Smooth muscle cell (in vitro differentiated cells): ENCODE measurements around the gene SETX. TPM values are rescaled to one million over a fixed set of nuclear protein-coding genes. Genes with fewer than 3 reads are reported as not detected.

Experiments
- DNase-seq: peaks from one replicate; lab custom pipeline; 2025; ENCODE audit not compliant: unreplicated experiment; lab: John Stamatoyannopoulos, UW
- H2AFZ ChIP-seq: fragments of 200-600 bp; sonication (generic); 2 replicates; pipeline ENCODE4 v1.6.0; 2016; ENCODE audit warnings: antibody characterized with exemption, low read depth, mild to moderate bottlenecking
- H3F3A ChIP-seq: fragments of 200-600 bp; sonication (generic); 2 replicates; pipeline ENCODE4 v1.6.0; 2017; ENCODE audit warnings: antibody characterized with exemption, low read depth
- H3K27ac ChIP-seq: fragments of 200-600 bp; sonication (generic); 2 replicates; pipeline ENCODE4 v1.5.1; 2016; ENCODE audit warnings: low read depth, mild to moderate bottlenecking
- H3K27me3 ChIP-seq: fragments of 200-600 bp; sonication (generic); 2 replicates; pipeline ENCODE4 v1.6.1; 2016; ENCODE audit warnings: low read depth, mild to moderate bottlenecking
- H3K36me3 ChIP-seq: fragments of 200-600 bp; sonication (generic); 2 replicates; pipeline ENCODE4 v1.5.1; 2016; ENCODE audit warnings: low read depth
- H3K4me1 ChIP-seq: fragments of 200-600 bp; sonication (generic); 2 replicates; pipeline ENCODE4 v1.5.1; 2016; ENCODE audit warnings: low read depth
- H3K4me2 ChIP-seq: fragments of 200-600 bp; sonication (generic); 2 replicates; pipeline ENCODE4 v1.6.0; 2016; ENCODE audit warnings: mild to moderate bottlenecking
- H3K4me3 ChIP-seq: fragments of 200-600 bp; sonication (generic); 2 replicates; pipeline ENCODE4 v1.5.1; 2016; ENCODE audit warnings: mild to moderate bottlenecking
- H3K79me2 ChIP-seq: fragments of 200-600 bp; sonication (generic); 2 replicates; pipeline ENCODE4 v1.6.0; 2016; ENCODE audit warnings: low read depth, mild to moderate bottlenecking
- H3K9ac ChIP-seq: fragments of 200-600 bp; sonication (generic); 2 replicates; pipeline ENCODE4 v1.6.0; 2016; ENCODE audit warnings: low read depth
- H3K9me3 ChIP-seq: fragments of 200-600 bp; sonication (generic); replicated peaks from 2 replicates; pipeline ENCODE4 v1.5.1; 2016; ENCODE audit warnings: low read depth
- H4K20me1 ChIP-seq: fragments of 200-600 bp; sonication (generic); 2 replicates; pipeline ENCODE4 v1.6.0; 2016; ENCODE audit warnings: low read depth
- WGBS: methylation state at CpG from one replicate; pipeline ENCODE4 v1.1.7; 2016; ENCODE audit warnings: low lambda C conversion rate; 5-methylcytosine and 5-hydroxymethylcytosine counted together
- polyA plus RNA-seq: library from polyadenylated mRNA; unstranded; fragments of >200 nt; fragmentation: Nextera tagmentation; extraction: Ambion mirVana; gene quantifications from 2 replicates; pipeline ENCODE4 v1.2.1, GENCODE V29; 2016
- total RNA-seq: library from RNA; depleted of rRNA; stranded (reverse); fragments of >200 nt; gene quantifications from 2 replicates; pipeline ENCODE4 v1.2.3, GENCODE V29; 2014
- TF ChIP-seq, protein P1 (sequence below): fragments of 200-600 bp; sonication (generic); IDR thresholded peaks from 2 replicates; pipeline ENCODE4 v1.5.1; 2017; ENCODE audit warnings: borderline replicate concordance, mild to moderate bottlenecking, antibody characterized with exemption; ENCODE audit not compliant: insufficient read depth, poor library complexity, severe bottlenecking

Gene SETX
- total and polyA plus RNA-seq, 2 experiments from 2014 or later = 11.4 to 50.9 TPM

DNA sequence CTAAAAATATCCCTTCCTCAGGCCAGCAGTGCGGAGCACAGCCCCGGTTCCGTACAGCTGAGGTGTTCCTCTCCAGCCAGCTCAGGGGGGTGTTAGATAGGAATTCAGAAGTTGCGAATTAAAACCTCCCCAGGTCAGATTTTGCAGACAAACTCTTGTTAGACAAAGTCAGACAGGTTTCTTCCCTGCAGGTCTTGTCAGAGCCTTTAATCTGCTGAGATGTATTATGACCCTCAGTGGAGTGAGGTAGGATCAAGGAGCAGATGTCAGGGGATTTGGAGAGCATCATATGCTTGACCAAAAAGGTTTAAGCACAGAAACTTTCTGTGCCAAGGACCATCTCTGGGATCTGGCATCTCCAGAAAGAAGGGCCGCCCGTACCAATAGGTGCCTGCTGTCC, 132.8 kb downstream of the SETX start:
- WGBS = 94% methylated on average over 6 of the region's 6 CpGs
- Histone ChIP-seq H3K27me3 (peaks cover 12% of the 10 kb centered on the region), H3K4me2 (no peak overlapping the region), H3K9me3 (no peaks in the 10 kb centered on the region), H3F3A (no peaks in the 10 kb centered on the region), H3K4me3 (no peak overlapping the region), H3K36me3 (no peaks in the 10 kb centered on the region), H3K9ac (no peak overlapping the region), H3K4me1 (no peaks in the 10 kb centered on the region), H3K79me2 (no peaks in the 10 kb centered on the region), H3K27ac (no peak overlapping the region), H2AFZ (no peak overlapping the region), H4K20me1 (no peaks in the 10 kb centered on the region)
- no peak for DNase-seq
- TF ChIP-seq, protein P1, sequence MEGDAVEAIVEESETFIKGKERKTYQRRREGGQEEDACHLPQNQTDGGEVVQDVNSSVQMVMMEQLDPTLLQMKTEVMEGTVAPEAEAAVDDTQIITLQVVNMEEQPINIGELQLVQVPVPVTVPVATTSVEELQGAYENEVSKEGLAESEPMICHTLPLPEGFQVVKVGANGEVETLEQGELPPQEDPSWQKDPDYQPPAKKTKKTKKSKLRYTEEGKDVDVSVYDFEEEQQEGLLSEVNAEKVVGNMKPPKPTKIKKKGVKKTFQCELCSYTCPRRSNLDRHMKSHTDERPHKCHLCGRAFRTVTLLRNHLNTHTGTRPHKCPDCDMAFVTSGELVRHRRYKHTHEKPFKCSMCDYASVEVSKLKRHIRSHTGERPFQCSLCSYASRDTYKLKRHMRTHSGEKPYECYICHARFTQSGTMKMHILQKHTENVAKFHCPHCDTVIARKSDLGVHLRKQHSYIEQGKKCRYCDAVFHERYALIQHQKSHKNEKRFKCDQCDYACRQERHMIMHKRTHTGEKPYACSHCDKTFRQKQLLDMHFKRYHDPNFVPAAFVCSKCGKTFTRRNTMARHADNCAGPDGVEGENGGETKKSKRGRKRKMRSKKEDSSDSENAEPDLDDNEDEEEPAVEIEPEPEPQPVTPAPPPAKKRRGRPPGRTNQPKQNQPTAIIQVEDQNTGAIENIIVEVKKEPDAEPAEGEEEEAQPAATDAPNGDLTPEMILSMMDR = no peak

- H3K9ac ChIP-seq = no peak overlapping the region
- H3K4me3 ChIP-seq = no peak overlapping the region
- H3K27me3 ChIP-seq = peaks cover 6% of the 10 kb centered on the region
- peaks cover 5% of the 10 kb centered on the region for H3K4me1 ChIP-seq
- 87% methylated on average over 8 of the region's 8 CpGs for WGBS
- H3K9me3 ChIP-seq = no peaks in the 10 kb centered on the region
- no peak overlapping the region for H3K27ac ChIP-seq
- no peaks in the 10 kb centered on the region for H3K36me3 ChIP-seq
- TF ChIP-seq, protein P1 = no peak
- no peak overlapping the region for H3K4me2 ChIP-seq
- H2AFZ ChIP-seq = no peak overlapping the region
- H3K79me2 ChIP-seq = no peaks in the 10 kb centered on the region
- H4K20me1 ChIP-seq = no peaks in the 10 kb centered on the region
- no peaks in the 10 kb centered on the region for H3F3A ChIP-seq
- DNase-seq = no peak
Measured at GRCh38 chr9:132218208-132218607, 136.6 kb downstream of the SETX start.

- WGBS = 86% methylated on average over 10 of the region's 10 CpGs
- Histone ChIP-seq H3F3A (no peaks in the 10 kb centered on the region), H4K20me1 (no peaks in the 10 kb centered on the region), H3K9ac (no peak overlapping the region), H3K27ac (no peak overlapping the region), H3K36me3 (no peaks in the 10 kb centered on the region), H3K4me3 (no peak overlapping the region), H2AFZ (no peak overlapping the region), H3K27me3 (peaks cover 6% of the 10 kb centered on the region), H3K9me3 (no peaks in the 10 kb centered on the region), H3K4me1 (peaks cover 5% of the 10 kb centered on the region), H3K4me2 (no peak overlapping the region), H3K79me2 (no peaks in the 10 kb centered on the region)
- DNase-seq = no peak
- TF ChIP-seq, protein P1 = no peak
Measured at GRCh38 chr9:132216861-132217619, 137.7 kb downstream of the SETX start.
